SHP77 treated with DMSO at 0.1 percent for 48 hours (cell line): ENCODE measurements around the gene KCNQ1.

Experiments
- DNase-seq: peaks from one replicate; lab custom pipeline; 2025; lab: John Stamatoyannopoulos, UW

The KCNQ1 gene

DNA sequence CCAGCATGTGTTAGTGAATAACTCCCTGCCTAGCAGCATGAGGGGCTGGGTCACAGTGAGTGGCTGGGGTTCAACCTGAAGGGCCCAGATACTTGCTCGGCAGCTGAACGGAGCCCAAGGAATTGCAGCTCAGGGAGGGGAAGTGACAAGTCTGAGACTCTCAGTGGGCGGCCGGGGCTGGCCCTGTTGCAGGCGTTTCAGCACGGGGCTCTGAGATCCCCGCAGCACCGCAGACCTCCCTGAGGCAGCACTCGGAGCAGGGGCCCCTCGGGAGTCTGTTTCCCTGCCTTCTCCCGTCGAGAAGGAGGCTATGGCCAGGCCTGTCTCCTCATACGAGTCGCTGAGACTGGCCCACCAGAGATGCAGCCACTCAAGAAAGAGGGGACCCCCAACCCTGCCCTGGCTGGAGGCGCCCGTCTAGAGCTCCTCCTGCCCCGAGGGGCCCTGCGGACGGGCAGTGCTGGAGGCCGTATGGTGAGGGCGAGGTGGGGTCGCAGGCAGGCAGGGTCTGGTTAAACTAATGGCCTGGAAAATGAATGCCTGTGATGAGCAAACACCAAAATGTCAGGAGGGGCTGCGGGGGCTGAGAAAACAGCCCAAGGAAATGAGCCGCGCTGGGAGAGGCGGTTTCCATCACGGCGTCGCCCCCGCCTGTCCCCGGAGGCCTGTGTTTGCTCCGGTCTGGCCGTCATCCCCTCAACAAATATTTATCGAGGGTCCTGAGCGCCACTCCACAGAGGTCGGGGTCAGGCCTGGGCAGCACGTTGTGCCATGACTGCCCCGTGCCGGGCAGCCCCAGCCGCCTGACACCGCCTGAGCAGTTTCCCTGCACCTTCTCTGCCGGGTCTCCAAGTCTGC, 35.0 kb upstream of the KCNQ1 start:
- no peak for DNase-seq

DNA sequence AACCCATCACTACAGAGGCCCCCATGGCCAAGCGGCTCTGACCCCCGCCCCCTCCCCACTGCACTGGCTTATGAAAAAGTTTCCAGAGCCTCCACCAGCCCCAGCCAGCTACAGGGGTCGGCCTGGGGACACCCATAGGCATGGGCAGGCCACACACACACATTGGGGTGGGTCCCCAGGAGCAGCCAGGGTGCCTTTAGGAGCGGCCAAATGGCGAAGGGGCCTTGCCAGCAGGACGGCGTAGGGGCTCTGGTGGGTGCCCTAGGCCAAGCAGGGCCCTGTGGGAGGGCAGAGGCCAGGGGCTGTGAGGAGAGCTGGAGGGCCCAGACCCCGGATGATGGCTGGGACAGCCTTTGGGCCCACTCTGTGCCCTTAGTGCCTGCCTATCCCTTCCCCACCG, 34.2 kb upstream of the KCNQ1 start:
- no peak for DNase-seq

DNA sequence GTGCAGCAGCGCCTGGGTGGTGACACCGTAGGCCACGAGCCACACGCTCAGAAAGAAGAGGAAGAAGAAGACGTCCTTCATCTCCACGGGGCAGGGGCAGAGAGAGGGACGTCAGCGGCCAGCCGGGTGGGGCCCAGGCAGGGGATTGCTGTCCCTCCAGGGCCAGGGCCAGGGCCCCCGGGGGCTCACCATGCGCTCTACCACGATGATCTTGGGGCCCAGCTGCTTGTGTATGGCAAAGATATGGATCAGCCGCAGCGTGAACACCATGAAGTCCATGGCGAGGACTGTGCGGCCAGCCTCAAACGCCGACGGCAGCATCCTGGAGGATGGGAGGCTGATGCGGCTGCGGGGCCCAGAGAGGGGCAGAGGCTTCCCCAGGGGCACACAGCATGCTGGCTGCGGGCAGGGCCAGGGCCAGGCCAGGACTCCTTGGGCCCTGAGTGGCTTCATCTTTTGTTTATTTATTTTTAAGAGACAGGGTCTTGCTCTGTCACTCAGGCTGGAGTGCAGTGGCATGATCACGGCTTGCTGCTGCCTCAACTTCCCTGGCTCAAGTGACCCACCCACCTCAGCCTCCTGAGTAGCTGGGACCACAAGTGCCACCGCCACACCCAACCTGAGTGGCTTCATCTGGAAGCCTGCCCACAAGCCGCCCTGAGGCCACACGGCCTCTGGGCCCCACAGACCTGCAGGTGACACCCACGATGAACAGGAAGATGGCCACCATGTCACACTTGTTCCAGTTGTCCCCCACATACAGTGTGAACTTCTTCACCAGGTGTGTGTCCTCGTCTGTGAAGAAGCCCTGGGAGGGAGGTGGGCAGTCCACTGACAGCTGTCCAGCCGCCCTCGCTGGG, 33.1 kb upstream of the KCNQ1 start:
- DNase-seq: no peak

DNA sequence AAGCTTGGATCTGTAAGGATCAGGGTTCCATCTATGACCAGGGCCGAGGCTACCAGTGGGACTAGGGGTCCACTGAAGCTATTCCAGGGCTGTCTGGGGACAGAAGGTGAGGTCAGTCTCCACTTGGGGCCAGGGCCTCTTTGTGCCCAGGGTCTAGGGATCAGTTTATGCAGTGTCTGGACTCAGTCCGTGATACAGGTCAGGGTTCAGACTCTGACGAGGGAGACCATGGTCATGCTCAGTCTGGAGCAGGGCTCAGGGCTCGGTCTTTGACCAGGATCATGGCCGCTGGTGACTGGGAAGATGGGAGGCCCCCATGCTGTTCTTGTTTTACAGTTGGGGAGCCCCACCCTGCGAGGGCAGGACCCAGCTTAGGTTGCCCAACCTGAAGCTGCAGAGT, 32.5 kb upstream of the KCNQ1 start:
- no peak for DNase-seq

DNA sequence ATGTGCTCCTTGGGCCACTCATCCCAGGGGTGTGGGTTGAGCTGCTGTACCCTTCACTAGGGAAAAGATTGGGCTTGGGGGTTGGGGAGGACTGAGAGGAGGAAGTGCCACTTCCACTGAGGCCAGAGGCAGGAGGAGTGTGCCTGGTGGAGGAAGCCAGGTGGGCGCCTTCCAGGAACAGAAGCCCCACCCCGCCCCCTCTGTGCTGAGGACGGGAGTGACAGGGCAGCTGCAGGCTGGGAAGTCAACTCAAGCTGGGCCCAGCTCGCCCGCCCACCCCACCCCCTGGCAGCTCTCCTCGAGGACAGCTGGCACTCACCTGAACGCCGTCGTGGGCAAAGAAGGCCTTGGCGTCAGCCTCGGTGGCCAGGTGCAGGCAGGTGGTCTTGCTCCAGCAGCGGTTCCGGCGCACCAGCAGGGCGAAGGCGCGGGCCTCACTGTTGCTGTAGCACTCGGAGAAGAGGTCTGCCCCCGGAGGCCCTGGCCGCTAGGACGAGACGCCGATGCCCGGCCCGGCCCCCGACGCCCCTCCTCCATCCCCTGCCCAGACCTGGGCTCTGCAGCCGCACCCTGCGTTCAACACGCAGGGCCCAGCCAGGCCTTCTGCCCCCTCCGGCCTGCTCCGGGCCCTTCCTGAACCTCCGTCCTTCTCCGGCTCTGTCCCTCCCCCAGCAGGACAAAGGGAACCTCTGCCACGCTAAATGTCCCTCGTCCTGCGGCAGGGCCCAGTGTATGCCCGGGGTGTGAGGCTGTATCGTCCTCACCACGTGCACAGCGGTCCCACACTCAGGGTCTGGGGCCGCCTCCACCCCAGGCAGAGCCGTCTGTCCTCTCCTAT, 30.8 kb upstream of the KCNQ1 start:
- DNase-seq: no peak

DNA sequence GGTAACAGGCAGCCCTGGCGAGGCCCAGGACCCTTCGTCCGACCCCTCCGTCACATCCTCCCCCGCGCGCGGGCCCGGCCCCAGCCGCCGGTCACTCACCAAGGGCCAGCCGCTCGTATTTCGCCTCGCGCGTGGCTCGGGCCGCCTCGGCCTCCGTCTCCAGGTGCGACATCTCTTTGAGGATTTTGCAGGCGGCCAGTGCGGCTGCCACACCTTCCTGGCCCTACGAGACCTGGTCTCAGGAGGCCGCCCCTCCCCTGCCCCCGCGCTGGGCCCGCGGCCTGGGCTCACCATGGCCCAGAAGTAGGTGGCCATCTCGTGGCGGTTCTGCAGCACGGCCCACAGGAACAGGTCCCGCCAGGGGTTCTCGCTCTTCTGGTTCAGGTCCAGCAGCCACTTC, 30.2 kb upstream of the KCNQ1 start:
- no peak for DNase-seq

DNA sequence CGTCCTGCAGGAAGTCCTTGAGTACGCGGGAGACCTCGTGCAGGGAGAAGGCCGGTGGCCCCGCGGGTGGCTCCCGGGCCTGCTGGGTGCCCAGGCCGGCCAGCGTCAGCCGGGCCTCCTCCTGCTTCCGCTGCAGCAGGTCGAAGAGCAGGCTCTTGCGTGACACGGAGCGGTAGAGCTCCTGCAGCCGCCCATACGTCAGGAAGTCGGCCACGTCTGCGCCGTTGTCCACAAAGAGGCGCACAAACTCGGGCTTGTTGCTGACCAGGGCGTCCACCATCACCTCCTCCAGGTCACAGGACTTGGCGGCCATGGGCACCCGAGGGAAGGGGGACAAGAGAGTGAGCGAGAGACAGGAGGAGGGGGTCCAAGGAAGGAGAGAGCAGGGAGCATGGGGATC, 29.6 kb upstream of the KCNQ1 start:
- DNase-seq: no peak

DNA sequence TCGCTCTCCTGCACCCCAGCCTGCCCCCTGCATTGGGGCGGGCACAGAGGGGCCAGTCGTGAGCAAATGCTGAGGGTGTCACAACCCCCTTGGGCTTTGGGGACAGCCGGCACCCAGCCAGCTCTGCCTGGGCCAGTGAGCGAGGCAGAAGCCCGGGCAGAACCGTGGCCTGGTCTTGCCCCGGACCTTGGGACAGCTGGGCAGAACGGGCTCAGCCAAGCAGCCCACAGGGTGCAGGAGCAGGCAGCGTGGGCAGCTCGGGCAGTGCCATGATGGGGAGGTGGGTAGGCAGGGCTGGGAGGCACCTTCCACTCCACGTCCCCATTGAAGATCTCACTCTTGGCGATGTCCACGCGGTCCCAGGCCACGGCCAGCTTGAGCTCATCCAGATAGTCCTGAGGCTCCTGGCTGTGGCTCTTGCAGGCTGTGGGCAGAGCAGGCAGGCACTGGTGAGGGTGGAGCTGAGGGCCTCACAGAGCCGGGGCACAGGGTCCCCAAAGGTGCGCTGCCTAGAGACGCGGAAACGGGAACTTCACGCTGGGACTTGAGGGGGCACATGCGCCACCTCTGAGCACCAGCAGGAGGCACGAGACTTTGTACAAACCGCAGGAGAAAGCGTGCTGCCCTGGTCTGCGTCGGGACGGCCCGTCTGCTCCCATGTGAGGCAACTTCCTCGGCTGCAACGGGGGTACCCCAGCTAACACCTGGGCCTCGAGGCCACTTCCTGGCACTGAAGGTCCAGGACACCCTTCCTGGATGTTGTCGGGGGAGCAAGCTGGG, 29.0 kb upstream of the KCNQ1 start:
- DNase-seq: no peak

DNA sequence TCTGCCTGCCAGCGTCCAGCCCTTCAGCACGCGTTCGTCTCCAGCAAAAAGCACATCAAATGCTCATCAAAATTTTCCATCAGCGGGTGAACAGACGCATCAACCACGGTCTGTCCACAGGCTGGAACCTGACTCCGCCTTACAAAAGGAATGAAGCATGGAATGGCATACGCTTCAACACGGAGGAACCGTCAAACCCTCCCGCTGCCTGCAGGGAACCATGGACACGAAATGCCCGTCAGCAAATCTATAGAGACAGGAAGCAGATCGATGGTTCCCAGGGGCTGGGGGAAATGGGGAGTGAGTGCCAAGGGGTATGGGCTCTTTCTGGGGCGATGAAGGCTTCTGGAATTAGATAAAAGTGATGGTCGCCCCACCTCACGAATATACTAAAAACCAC, 28.0 kb upstream of the KCNQ1 start:
- no peak for DNase-seq

DNA sequence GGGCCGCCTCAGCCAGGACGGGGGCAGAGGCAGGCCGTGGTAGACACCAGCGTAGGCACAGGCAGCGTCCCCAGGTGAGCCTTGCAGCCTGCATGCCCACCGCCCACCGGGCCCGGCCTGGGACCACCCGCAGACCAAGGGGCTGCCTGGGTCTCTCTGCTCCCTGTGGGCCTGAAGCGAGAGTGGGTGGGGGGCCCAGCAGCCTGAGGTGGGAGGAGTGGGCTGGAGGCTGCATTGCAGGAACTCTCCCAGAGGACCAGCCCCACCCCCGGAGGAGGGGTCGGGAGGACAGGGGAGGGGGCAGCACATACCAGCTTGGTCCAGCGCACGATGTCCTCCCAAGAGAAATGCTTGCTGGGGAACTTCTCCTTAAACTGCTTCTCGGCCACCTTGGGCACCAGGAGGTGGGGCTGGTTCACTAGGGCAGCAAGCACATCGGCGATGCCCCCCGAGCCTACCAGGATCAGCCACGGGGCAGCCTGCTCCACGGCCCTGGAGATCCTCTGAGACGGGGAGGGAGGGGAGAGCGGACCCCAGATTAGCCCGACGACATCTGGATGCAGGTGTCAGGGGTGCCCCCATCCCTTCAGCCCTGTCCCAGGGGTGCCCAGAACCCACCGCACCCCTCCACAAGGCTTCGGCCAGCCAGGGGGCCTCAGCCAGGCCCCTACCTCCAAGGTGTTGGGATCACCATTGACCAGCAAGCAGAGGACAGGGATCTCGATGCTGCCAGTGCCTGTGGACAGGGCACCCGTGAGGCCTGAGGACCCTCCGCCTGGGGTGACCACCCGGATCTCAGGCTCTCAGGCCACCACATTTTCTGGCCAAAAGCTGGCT, 26.7 kb upstream of the KCNQ1 start:
- no peak for DNase-seq

DNA sequence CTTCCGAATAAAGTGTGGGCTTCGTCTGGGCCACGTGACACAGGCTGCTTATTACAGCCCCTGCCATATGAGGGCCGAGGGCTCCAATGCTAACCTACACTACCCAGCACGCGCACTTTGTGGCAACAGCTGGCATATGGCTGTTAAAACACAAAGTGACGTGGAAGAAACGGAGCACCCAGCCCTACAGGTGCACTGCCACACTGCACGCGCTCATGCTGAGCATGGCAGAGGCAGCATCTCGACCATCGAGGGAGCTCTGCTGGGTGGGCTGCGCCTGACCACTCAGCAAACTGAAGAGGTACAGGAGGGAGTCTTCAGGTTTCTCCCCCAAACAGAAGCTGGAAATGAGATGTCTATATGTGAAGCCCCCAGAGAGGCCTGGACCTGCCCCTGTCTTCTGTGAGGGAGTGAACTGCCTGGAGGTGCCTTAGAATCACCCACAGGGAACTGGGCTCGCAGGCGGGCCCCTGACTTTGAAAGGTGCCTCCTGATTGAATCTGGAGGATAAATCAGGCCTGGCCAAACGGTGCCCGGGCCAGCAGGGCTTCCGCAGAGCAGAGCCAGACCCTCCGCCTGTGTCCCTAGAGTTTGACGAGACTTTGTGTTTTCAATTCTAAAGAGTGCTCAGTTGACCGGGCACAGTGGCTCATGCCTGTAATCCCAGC, 26.0 kb upstream of the KCNQ1 start:
- no peak for DNase-seq

DNA sequence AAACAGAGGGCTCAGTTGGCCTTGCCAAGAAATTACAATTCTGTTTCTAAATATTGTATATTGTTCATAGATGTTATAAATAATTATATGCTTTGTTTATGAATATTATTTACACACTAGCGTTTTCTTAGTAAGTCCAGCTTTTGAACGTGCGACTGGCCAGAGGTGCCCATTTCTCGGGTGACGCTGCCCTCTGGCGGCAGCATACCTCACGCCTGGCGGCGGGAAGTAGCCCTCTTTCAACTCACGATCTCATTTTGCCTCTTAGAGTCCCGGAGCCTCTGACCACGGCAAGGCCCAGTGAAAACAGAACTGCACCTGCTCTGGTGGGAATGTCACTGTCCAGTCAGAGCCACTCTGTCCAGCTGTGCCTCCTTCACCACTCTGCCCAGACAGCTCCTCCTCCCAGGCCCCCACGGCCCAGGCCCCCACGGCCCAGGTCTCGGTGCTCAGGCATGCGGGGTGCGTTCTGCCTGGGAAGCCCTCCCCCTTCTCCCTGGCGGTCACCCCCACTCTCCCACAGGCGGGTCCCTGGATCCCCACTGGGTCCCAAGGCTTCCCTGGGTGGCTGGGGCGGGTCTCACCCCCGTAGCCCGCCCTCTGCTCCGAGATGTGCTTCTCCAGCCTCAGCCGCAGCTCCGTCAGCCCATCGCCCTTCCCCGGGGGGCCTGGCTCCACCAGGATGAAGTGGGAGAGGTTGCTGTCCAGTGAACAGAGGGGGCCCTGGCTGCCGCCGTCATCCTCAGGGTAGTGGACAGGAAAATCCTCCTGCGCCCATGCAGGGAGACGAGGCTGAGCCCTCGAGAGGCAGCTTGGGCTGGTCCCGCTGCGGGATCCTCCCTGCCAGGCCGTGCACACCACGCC, 24.9 kb upstream of the KCNQ1 start:
- DNase-seq: peak; percentile 21

DNA sequence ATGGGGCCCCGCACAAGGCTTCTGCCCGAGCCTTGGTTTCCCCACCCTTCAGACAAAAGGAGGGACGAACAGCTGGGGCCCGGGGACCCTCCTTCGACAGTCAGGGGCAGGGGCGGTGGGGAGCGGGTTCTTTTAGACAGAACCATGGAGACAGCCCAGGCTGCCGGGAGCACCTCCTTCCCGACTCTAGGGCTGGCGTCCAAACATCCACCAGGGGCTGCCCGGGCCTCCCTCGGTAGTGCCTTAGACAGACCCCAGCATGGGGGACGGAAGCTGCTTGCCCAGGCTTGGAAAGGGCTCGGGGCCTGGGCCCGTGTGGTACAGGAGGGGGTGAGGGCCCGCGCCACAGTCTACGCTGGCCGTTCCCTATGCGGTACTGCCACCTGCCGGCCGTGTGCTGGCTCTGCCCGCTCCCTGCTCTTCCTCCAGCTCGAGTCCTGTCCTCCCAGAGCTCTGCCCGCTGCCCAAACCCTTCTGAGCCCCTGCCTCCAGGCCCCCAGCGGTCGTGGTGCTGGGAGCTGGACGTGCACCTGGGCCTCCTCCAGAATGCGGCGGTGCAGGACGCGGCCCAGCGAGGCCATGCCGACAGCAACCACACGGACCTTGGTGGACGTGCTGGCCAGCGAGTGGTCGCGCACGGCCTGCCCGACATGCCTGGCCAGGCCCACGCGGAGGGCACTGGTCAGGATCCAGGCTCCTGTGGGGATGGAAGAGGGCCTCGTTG, 24.1 kb upstream of the KCNQ1 start:
- DNase-seq: peak; percentile 5

DNA sequence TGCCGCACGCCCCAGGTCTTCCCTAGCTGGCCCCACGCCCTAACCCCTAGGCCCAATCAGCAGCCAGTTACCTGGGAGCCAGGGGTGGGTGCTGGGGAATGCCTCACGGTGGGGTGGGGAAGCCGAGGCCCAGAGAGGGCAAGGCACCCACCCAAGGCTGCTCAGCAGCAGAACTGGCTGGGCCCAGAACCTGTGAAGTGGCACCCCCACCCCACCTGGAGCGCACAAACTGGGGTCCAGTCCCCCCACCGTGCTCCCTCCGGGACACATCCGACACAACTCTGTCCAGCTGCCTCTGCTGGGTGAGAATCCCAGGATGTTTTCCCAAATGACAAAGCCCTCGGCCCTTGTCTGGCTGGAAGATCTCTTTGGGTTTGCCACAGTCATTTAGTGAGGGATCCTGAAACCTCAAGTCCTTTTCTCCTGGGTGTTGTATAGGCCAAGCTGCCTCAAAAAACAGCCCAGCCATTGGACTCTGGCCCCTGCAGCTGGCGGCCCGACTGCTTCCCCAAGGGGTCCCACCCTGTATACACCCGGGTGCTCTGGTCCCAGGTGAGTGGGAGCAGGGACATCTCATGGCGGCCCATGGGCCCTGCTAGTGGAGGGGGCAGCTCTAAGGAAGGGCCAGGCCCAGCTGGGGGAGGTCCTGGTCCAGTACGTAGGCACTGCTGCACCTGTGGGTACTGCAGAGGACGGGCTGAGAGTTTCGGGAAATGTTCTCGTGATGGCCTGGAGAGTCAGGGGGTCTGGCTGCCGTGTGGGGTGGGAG, 23.4 kb upstream of the KCNQ1 start:
- DNase-seq: no peak

DNA sequence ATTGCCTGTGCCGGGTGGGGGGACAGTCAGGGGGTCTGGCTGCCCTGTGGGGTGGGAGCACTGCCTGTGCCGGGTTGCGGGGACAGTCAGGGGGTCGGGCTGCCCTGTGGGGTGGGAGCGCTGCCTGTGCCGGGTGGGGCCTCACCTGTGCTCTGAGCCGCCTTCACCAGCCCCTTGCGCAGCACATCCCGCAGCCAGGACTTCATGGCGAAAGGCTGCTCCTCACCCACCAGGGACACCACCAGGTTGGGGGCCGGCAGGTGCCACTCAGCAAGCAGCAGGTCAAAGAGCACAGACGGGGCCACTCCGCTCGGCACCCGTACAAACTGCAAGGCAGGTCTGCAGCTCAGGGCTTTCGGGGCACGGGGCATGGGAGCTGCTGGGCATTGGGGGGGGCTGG, 22.8 kb upstream of the KCNQ1 start:
- no peak for DNase-seq

DNA sequence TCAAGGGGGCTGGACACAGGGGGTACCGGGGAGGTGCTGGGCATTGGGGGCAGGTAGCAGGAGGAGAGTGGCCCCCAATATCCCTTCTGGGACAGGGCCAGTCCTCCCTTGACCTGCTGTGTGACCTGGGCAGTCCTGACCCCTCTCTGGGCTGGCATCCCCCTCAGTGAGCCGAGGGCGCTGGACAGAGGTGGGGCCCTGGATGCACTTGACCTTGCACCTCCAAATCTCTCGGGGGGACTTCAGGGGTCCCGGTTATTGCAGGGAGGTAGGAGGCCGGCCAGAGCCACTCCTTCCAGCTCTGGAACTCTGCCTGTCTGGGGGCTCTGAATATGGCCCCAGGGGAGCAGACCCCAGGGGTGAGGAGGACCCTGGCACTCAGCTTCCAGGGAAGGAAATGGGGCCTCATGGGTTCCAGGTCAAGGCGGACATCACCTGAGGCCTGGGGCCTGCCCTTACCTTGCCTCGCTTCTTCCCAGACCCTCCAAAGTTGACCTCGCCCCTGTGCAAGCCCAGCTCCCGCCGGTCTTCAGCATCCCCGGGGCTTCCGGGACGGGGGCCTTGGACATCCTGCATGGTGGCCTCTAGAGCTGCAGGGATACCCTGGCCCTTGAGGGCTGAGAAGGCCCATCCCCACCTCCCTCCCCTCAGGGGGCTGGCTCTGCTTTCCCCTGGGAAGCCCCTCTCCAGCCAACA, 22.2 kb upstream of the KCNQ1 start:
- no peak for DNase-seq
